ENCODE measurements around the gene MYCBP2. TPM values are rescaled to one million over a fixed set of nuclear protein-coding genes. Genes with fewer than 3 reads are reported as not detected.

MYCBP2 gene, protein sequence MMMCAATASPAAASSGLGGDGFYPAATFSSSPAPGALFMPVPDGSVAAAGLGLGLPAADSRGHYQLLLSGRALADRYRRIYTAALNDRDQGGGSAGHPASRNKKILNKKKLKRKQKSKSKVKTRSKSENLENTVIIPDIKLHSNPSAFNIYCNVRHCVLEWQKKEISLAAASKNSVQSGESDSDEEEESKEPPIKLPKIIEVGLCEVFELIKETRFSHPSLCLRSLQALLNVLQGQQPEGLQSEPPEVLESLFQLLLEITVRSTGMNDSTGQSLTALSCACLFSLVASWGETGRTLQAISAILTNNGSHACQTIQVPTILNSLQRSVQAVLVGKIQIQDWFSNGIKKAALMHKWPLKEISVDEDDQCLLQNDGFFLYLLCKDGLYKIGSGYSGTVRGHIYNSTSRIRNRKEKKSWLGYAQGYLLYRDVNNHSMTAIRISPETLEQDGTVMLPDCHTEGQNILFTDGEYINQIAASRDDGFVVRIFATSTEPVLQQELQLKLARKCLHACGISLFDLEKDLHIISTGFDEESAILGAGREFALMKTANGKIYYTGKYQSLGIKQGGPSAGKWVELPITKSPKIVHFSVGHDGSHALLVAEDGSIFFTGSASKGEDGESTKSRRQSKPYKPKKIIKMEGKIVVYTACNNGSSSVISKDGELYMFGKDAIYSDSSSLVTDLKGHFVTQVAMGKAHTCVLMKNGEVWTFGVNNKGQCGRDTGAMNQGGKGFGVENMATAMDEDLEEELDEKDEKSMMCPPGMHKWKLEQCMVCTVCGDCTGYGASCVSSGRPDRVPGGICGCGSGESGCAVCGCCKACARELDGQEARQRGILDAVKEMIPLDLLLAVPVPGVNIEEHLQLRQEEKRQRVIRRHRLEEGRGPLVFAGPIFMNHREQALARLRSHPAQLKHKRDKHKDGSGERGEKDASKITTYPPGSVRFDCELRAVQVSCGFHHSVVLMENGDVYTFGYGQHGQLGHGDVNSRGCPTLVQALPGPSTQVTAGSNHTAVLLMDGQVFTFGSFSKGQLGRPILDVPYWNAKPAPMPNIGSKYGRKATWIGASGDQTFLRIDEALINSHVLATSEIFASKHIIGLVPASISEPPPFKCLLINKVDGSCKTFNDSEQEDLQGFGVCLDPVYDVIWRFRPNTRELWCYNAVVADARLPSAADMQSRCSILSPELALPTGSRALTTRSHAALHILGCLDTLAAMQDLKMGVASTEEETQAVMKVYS (N-terminal part only)
- total RNA-seq: 100 to 1,000 TPM in 3 of 6 donors, 10 to 100 TPM in 3; 83.3 to 288 (median 127) TPM

DNA sequence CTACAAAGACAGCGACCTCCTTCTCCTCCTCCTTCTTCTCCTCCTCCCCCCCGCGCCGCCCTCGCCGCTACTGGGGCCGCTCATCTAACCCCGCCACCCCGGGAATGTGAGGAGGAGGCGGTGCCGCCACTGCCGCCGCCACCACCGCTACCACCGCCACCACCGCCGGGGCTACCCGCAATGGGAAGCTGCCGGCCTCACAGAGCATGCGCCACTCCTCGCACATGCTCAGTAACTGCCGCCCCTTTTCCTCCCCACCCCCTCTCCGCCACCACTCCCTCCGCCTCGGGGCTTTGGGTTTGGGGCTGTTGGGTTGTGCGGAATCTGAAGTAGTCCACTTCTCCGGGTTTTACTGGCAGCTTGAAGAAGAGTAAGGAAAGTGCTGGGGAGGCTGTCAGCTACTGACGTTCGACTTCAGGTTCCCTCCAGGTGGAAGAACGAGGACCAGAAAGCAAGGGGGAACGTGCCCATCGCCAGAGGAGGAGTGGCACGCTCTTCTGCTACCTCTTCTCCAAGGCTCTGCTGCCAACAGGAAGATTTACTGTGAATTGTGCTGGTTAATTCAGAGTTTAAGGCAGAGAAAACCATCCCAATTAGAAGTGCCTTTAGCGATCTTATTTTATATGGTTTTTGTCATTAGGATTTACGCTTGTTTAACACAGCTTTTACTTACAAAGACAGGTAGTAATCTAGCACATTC is at the start of gene MYCBP2:
TSS of gene MYCBP2 (minus strand) at position 190 of the 700 bp plus-strand sequence. CDS start 319 bp downstream, outside the sequence.
- no peaks in the 10 kb centered on the region for H3K36me3 ChIP-seq
- H3K4me1 ChIP-seq: peaks cover 31 to 48% (median 41%) of the 10 kb centered on the region in 4 donors
- no peaks in the 10 kb centered on the region for H3K27me3 ChIP-seq
- DNase-seq (peak in 1 of 2 donors; percentile 96), ATAC-seq (ENCODE audit: low FRiP score in 2 of 2) (peak; percentile 96 to 97)
- no peaks in the 10 kb centered on the region for H3K9me3 ChIP-seq
- TF ChIP-seq EP300 (IDR thresholded peaks at IDR 0.05): no peak
- TF ChIP-seq POLR2A (IDR thresholded peaks at IDR 0.05): peak in 3 of 4 donors; percentile 90 to 97 (median 92)
- TF ChIP-seq, protein P1, sequence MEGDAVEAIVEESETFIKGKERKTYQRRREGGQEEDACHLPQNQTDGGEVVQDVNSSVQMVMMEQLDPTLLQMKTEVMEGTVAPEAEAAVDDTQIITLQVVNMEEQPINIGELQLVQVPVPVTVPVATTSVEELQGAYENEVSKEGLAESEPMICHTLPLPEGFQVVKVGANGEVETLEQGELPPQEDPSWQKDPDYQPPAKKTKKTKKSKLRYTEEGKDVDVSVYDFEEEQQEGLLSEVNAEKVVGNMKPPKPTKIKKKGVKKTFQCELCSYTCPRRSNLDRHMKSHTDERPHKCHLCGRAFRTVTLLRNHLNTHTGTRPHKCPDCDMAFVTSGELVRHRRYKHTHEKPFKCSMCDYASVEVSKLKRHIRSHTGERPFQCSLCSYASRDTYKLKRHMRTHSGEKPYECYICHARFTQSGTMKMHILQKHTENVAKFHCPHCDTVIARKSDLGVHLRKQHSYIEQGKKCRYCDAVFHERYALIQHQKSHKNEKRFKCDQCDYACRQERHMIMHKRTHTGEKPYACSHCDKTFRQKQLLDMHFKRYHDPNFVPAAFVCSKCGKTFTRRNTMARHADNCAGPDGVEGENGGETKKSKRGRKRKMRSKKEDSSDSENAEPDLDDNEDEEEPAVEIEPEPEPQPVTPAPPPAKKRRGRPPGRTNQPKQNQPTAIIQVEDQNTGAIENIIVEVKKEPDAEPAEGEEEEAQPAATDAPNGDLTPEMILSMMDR (IDR thresholded peaks at IDR 0.05): peak in 1 of 6 experiments; percentile 28
- TF ChIP-seq POLR2AphosphoS5 (IDR thresholded peaks at IDR 0.05): peak; percentile 94 to 99
- H3K27ac ChIP-seq: peak within 1 kb of the TSS; percentile 89 to 97 (median 93)
- peak within 1 kb of the TSS; percentile 89 to 95 (median 92) for H3K4me3 ChIP-seq
- WGBS, 2 donors: 2 to 3% methylated on average over 18 to 31 of the region's 35 CpGs

DNA sequence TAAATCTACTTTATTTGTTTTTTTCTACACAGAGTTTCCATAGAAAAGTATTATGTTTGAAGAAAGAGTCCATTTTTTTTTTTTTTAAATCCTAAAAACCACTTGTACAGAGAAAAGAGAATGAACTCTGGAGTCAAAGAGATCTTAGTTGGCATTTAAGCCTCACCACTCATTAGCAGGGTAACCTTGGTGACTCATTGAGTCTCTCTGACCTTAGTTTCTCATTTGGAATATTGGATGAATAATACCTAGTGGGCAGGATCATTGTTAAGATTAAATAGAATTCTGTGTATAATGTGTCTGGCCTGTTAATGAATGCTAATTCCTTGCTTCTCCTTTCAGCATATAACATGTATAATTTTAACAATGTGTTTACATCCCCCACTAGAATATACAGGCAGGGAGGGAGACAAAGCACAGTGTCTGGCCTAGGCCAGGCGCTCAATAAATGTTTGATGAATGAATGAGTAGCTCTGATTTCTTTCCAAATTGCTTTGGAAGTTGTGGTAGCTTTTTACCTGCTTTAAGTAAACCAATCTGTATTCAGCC is 48.7 kb upstream of the MYCBP2 start:
- Histone ChIP-seq H3K36me3 (no peaks in the 10 kb centered on the region), H3K27ac (no peak overlapping the region), H3K4me3 (no peak overlapping the region), H3K27me3 (no peaks in the 10 kb centered on the region), H3K4me1 (no peaks in the 10 kb centered on the region), H3K9me3 (no peaks in the 10 kb centered on the region)
- no peak for ATAC-seq (ENCODE audit: low FRiP score in 2 of 2)
- 92 to 97% methylated on average over 1 of the region's 1 CpG for WGBS, 2 donors
- DNase-seq: no peak
- TF ChIP-seq, protein P1 (IDR thresholded peaks at IDR 0.05): no peak
- no peak for TF ChIP-seq POLR2A (IDR thresholded peaks at IDR 0.05)
- no peak for TF ChIP-seq EP300 (IDR thresholded peaks at IDR 0.05)
- TF ChIP-seq POLR2AphosphoS5 (IDR thresholded peaks at IDR 0.05): no peak

DNA sequence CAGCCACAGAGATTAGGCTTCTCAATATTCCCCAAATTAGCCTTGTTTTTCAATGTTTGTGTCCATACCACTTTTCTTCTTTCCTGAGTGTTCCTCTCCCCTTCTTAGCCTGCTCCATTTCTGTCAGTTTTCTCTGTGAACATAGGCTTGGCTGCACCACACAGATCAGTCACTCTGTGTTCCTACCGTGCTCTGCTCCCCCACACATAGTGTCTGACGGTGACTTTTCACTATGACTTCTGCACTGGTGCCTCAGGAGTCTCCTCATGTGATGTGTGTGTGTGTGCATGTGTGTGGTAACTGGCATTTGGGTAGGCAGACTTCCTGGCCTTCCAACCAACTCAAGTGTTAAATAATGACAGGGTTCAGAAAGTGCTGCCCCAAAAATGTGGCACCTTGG is 47.9 kb upstream of the MYCBP2 start:
- H3K9me3 ChIP-seq: no peaks in the 10 kb centered on the region
- 53 to 75% methylated on average over 2 of the region's 2 CpGs for WGBS, 2 donors
- no peak overlapping the region for H3K27ac ChIP-seq
- H3K4me3 ChIP-seq: no peak overlapping the region
- TF ChIP-seq, protein P1 (IDR thresholded peaks at IDR 0.05): no peak
- no peak for TF ChIP-seq POLR2AphosphoS5 (IDR thresholded peaks at IDR 0.05)
- no peak for TF ChIP-seq POLR2A (IDR thresholded peaks at IDR 0.05)
- TF ChIP-seq EP300 (IDR thresholded peaks at IDR 0.05): no peak
- DNase-seq (no peak), ATAC-seq (ENCODE audit: low FRiP score in 2 of 2) (no peak)
- no peaks in the 10 kb centered on the region for H3K27me3 ChIP-seq
- H3K4me1 ChIP-seq: no peaks in the 10 kb centered on the region
- H3K36me3 ChIP-seq: no peaks in the 10 kb centered on the region

DNA sequence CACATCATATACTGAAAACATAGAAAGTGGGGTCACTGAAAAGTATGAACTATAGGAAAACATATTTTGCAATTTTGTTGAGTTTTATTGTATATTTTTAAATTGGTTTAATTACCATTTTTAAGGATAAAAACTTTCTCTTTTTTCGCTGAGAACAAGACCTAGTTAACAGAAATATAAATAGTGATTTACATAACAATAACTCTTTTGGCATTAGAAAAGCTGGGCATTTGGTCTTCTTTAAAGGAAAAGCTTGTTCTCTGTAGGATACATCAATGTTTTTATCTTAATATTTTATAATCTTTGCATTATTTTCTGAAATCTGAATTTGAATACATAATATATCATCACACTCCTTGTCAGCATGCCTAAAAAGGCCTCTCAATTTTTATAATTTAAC is 47.4 kb upstream of the MYCBP2 start:
- no peak overlapping the region for H3K4me3 ChIP-seq
- DNase-seq: no peak
- no peaks in the 10 kb centered on the region for H3K27me3 ChIP-seq
- no peak overlapping the region for H3K27ac ChIP-seq
- TF ChIP-seq, protein P1 (IDR thresholded peaks at IDR 0.05): no peak
- no peak for TF ChIP-seq POLR2A (IDR thresholded peaks at IDR 0.05)
- TF ChIP-seq EP300 (IDR thresholded peaks at IDR 0.05): no peak
- no peak for TF ChIP-seq POLR2AphosphoS5 (IDR thresholded peaks at IDR 0.05)
- no peaks in the 10 kb centered on the region for H3K36me3 ChIP-seq
- ATAC-seq (ENCODE audit: low FRiP score in 2 of 2): no peak
- H3K9me3 ChIP-seq: no peaks in the 10 kb centered on the region
- no peaks in the 10 kb centered on the region for H3K4me1 ChIP-seq
- 78 to 84% methylated on average over 1 of the region's 1 CpG for WGBS, 2 donors

Measured in upper lobe of left lung (tissue), 6 donors.